Heart right ventricle (tissue), 16 donors: Measurements from ENCODE around the gene NELFB. TPM values are rescaled to one million over a fixed set of nuclear protein-coding genes. Genes with fewer than 3 reads are reported as not detected.

Experiments
- ATAC-seq, 8 donors: fragments of 200-7000 bp; cut with Tn5 transposase; one replicate each; pipeline ENCODE4 v1.9.1; 2020; ENCODE audit warnings: mild to moderate bottlenecking in 8 of 8, moderate library complexity in 8 of 8, moderate number of reproducible peaks in 1 of 8
- DNase-seq, 2 donors: peaks; one replicate each; pipeline ENCODE4 v3.0.0-alpha.2; 2020
- H3K27ac ChIP-seq, 10 donors: fragments of 200-600 bp; sonication (generic) in 2 of 10; one replicate each; pipeline versions ENCODE4 v1.5.0 to v1.8.0; 2020 to 2022; ENCODE audit warnings: mild to moderate bottlenecking in 3 of 10
- H3K27me3 ChIP-seq, 7 donors: fragments of 200-600 bp; one replicate each; pipeline ENCODE4 v1.8.0; 2021 to 2022; ENCODE audit warnings: mild to moderate bottlenecking in 2 of 7
- H3K36me3 ChIP-seq, 9 donors: fragments of 200-600 bp; sonication (generic) in 1 of 9; one replicate each; pipeline versions ENCODE4 v1.5.0 to v1.8.0; 2020 to 2022; ENCODE audit warnings: mild to moderate bottlenecking in 2 of 9
- H3K4me1 ChIP-seq, 9 donors: fragments of 200-600 bp; sonication (generic) in 1 of 9; one replicate each; pipeline versions ENCODE4 v1.5.0 to v1.8.0; 2020 to 2022; ENCODE audit warnings: mild to moderate bottlenecking in 4 of 9
- H3K4me3 ChIP-seq, 10 donors: fragments of 200-600 bp; sonication (generic) in 2 of 10; one replicate each; pipeline versions ENCODE4 v1.5.0 to v1.8.0; 2020 to 2022; ENCODE audit warnings: mild to moderate bottlenecking in 7 of 10, moderate library complexity in 2 of 10
- H3K9me3 ChIP-seq, 11 donors: fragments of 200-600 bp in 10 of 11; sonication (generic) in 2 of 11; one replicate each; pipeline versions ENCODE4 v1.5.0 to v1.8.0; 2013 to 2022; ENCODE audit warnings: mild to moderate bottlenecking in 2 of 11, control low read depth in 1 of 11, moderate library complexity in 1 of 11
- WGBS, 2 donors: extraction: QIAGEN DNeasy Blood & Tissue Kit; methylation state at CpG; one replicate each; pipeline ENCODE4 v1.1.7; 2013; ENCODE audit warnings: inconsistent platforms in 1 of 2; 5-methylcytosine and 5-hydroxymethylcytosine counted together
- intact Hi-C, 10 donors: fragments of 100-400 bp; cut with DNase I; formaldehyde crosslinking; loops; one replicate each; pipeline versions ENCODE4 v1.11.1 to v1.14.2; 2022
- polyA plus RNA-seq, 2 donors: library from polyadenylated mRNA; stranded (reverse); fragments of 200-250 nt; gene quantifications; one replicate each; pipeline ENCODE4 v1.2.3, GENCODE V29; 2013
- total RNA-seq, 10 donors: library from RNA; stranded (reverse); fragmentation: NEBNext Ultra II Directional in 3 of 10; extraction: Animal tissue kit (Norgen Biotek cat#: 25700) in 3 of 10; gene quantifications; one replicate each; pipeline versions ENCODE4 v1.2.1 to v1.2.4, GENCODE V29; 2021 to 2023
- TF ChIP-seq, protein P1 (sequence below), 9 donors: fragments of 200-600 bp; sonication (generic) in 2 of 9; IDR thresholded peaks; one replicate each; pipeline versions ENCODE4 v1.5.0 to v1.8.0; 2021 to 2022; ENCODE audit warnings: antibody characterized with exemption in 9 of 9, mild to moderate bottlenecking in 5 of 9, moderate library complexity in 1 of 9
- donor health status: Arrhythmogenic right ventricular cardiomyopathy.
- donor health status: ischemic (EF 13 %, LVEDD 7.1; RV severe dilation, severe dysfunction).
- donor health status: healthy with polysubstance abuse.
- donor health status: DM: no; HTN: yes; CAD: no.
- donor health status: DM: no; HTN: no; CAD: no.
- donor health status: ischemic (EF 25% LVEDD 6.9; RV normal size, moderate dysfunction).
- donor health status: ischemic (EF 25% LVEDD 5.7; RV mildly dilated, moderate dysfunction).
- donor health status: healthy.
- donor health status: DM: yes; HTN: yes; CAD: no.
- donor health status: Ischemic cardiomyopathy.
- donor health status: ischemic (EF 35%, LVEDD 5.7; RV mildly dilated, moderate dysfunction).
- donor health status: nonischemic (EF 11% LVEDD 7.7; RV severe dilation, severe dysfunction).
- donor health status: DM: yes; HTN: yes; CAD: no.
- donor health status: PGD.
- donor health status: ischemic (EF 29% LVEDD 5.4; RV normal size, mild dysfunction).
- donor health status: nonischemic (EF 23%, LVEDD 6.1; RV moderate dilation, normal function).

The NELFB gene
- total and polyA plus RNA-seq, 12 donors = 31.5 to 52.9 (median 39.2) TPM

GRCh38 chr9:137244486-137245449 lies 10.4 kb upstream of the NELFB start:
- Histone ChIP-seq H3K9me3 (no peaks in the 10 kb centered on the region), H3K27me3 (no peaks in the 10 kb centered on the region), H3K27ac (no peak overlapping the region), H3K36me3 (peaks cover 0 to 26% (median 12%) of the 10 kb centered on the region in 9 donors), H3K4me3 (no peak overlapping the region), H3K4me1 (peaks cover 4 to 42% (median 29%) of the 10 kb centered on the region in 9 donors)
- no peak for ATAC-seq
- intact Hi-C loops = no loop called here
- DNase-seq = no peak
- 70 to 76% methylated on average over 36 of the region's 36 CpGs for WGBS, 2 donors
- TF ChIP-seq, protein P1, sequence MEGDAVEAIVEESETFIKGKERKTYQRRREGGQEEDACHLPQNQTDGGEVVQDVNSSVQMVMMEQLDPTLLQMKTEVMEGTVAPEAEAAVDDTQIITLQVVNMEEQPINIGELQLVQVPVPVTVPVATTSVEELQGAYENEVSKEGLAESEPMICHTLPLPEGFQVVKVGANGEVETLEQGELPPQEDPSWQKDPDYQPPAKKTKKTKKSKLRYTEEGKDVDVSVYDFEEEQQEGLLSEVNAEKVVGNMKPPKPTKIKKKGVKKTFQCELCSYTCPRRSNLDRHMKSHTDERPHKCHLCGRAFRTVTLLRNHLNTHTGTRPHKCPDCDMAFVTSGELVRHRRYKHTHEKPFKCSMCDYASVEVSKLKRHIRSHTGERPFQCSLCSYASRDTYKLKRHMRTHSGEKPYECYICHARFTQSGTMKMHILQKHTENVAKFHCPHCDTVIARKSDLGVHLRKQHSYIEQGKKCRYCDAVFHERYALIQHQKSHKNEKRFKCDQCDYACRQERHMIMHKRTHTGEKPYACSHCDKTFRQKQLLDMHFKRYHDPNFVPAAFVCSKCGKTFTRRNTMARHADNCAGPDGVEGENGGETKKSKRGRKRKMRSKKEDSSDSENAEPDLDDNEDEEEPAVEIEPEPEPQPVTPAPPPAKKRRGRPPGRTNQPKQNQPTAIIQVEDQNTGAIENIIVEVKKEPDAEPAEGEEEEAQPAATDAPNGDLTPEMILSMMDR (IDR thresholded peaks at IDR 0.05) = no peak

DNA sequence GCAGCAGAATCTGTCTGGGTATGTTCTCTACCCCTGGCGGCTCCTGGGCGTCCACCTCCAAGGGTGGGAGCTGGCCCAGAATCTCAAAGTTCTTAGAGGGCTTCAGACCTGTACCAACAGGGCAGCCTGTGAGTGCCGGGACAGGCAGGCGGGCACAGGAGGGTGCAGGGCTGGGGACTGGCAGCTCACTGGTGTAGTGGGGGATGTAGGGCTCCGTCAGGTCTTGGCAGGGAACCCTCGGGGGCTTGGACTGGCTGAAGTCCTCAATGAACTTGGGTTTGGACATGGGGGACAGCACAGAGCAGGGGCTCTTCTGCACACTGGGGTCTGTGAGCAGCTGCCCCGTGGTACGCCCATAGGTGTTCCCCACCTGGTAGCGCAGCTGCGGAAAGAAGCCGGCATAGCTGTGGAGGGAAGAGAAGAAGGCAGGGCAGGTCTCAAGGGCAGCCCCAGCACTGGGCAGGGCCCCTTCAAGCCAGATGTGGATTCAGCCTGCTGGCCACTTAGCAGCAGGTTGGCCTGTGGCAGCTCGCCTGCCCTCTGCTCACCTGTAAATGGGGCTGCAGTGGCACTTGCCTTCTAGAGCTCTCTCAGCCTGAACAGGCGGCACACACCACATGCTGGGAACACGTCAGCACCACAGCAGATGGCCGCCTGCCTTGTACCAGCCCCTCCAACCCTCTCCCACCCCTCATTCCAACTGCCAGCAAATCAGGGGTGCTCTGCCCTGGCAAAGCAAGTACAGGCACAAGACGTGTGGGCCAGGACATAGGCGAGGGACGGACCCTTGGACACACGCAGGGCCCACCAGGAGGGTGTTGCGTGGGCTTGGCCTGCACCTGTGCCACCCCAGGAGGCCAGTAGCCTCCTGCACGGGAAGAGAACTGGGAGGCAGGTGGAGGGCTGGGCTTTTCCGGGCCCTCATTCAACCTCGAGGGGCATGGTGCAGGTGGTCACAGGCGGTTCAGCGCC lies 9.4 kb upstream of the NELFB start:
- Histone ChIP-seq H3K27ac (no peak overlapping the region), H3K4me1 (peaks cover 3 to 47% (median 32%) of the 10 kb centered on the region in 9 donors), H3K27me3 (no peaks in the 10 kb centered on the region), H3K36me3 (peaks cover 0 to 26% (median 12%) of the 10 kb centered on the region in 9 donors), H3K9me3 (no peaks in the 10 kb centered on the region), H3K4me3 (no peak overlapping the region)
- intact Hi-C loops = no loop called here
- DNase-seq (no peak), ATAC-seq (no peak)
- TF ChIP-seq, protein P1 (IDR thresholded peaks at IDR 0.05) = no peak
- WGBS, 2 donors = 93 to 95% methylated on average over 25 of the region's 25 CpGs

- no peak for ATAC-seq
- WGBS, 2 donors = 77 to 78% methylated on average over 20 of the region's 20 CpGs
- H3K27ac ChIP-seq = no peak overlapping the region
Observed at GRCh38 chr9:137247135-137247915, 7.8 kb upstream of the NELFB start.

More at GRCh38 chr9:137247135-137247915, 7.8 kb upstream of the NELFB start:
- no peak for DNase-seq
- H3K4me1 ChIP-seq = peaks cover 3 to 45% (median 28%) of the 10 kb centered on the region in 9 donors
- H3K4me3 ChIP-seq = no peak overlapping the region
- H3K27me3 ChIP-seq = no peaks in the 10 kb centered on the region
- TF ChIP-seq, protein P1 (IDR thresholded peaks at IDR 0.05) = no peak
- H3K36me3 ChIP-seq = peaks cover 0 to 18% (median 8%) of the 10 kb centered on the region in 9 donors
- no peaks in the 10 kb centered on the region for H3K9me3 ChIP-seq
- intact Hi-C loops = no loop called here
